GM06990 (cell line): Measurements from ENCODE around the gene TP53RK.

Source experiments
- DNase-seq: peaks from one replicate; pipeline ENCODE4 v3.0.0-alpha.2; 2011; ENCODE audit not compliant: insufficient read length; ENCODE audit errors: extremely low read depth
- H3K27me3 ChIP-seq: replicated peaks from 2 replicates; pipeline ENCODE4 v1.6.0; 2011; ENCODE audit warnings: low read length; ENCODE audit not compliant: control insufficient read depth, insufficient read depth
- H3K36me3 ChIP-seq: 2 replicates; pipeline ENCODE4 v1.5.1; 2011; ENCODE audit warnings: low read length; ENCODE audit not compliant: control insufficient read depth, insufficient read depth
- H3K4me3 ChIP-seq: replicated peaks from 2 replicates; pipeline ENCODE4 v1.5.1; 2011; ENCODE audit warnings: low read depth, mild to moderate bottlenecking, control low read depth, low read length
- TF ChIP-seq, protein P1 (sequence below): IDR thresholded peaks from 2 replicates; pipeline ENCODE4 v1.5.1; 2011; ENCODE audit warnings: low read length, control low read depth, mild to moderate bottlenecking, inconsistent platforms; ENCODE audit not compliant: insufficient read depth, poor library complexity, severe bottlenecking

TP53RK gene

GRCh38 chr20:46695892-46696291 is 6.6 kb upstream of the TP53RK start:
- DNase-seq: no peak
- TF ChIP-seq, protein P1, sequence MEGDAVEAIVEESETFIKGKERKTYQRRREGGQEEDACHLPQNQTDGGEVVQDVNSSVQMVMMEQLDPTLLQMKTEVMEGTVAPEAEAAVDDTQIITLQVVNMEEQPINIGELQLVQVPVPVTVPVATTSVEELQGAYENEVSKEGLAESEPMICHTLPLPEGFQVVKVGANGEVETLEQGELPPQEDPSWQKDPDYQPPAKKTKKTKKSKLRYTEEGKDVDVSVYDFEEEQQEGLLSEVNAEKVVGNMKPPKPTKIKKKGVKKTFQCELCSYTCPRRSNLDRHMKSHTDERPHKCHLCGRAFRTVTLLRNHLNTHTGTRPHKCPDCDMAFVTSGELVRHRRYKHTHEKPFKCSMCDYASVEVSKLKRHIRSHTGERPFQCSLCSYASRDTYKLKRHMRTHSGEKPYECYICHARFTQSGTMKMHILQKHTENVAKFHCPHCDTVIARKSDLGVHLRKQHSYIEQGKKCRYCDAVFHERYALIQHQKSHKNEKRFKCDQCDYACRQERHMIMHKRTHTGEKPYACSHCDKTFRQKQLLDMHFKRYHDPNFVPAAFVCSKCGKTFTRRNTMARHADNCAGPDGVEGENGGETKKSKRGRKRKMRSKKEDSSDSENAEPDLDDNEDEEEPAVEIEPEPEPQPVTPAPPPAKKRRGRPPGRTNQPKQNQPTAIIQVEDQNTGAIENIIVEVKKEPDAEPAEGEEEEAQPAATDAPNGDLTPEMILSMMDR: no peak
- H3K36me3 ChIP-seq: no peaks in the 10 kb centered on the region
- H3K4me3 ChIP-seq: no peak overlapping the region
- no peaks in the 10 kb centered on the region for H3K27me3 ChIP-seq

- Histone ChIP-seq H3K36me3 (no peaks in the 10 kb centered on the region), H3K27me3 (no peaks in the 10 kb centered on the region), H3K4me3 (no peak overlapping the region)
- TF ChIP-seq, protein P1: no peak
- DNase-seq: no peak
These were observed 5.2 kb upstream of the TP53RK start for GRCh38 chr20:46694484-46694883.

DNA sequence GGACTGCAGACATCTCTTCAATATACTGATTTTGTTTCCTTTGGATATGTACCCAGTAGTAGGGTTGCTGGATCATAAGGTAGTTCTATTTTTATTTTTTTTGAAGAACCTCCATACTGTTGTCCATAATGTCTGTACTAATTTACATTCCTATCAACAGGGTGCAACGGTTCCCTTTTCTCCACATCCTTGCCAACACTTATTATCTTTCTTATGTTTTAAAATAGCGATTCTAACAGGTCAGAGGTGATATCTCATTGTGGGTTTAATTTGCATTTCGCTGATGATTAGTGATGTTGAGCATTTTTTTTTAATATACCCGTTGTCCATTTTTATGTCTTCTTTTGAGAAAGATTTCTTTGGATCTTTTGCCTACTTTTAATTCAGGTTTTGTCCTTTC is 2.0 kb upstream of the TP53RK start:
- no peak for DNase-seq
- H3K4me3 ChIP-seq: no peak overlapping the region
- H3K36me3 ChIP-seq: no peaks in the 10 kb centered on the region
- TF ChIP-seq, protein P1: no peak
- H3K27me3 ChIP-seq: no peaks in the 10 kb centered on the region

DNA sequence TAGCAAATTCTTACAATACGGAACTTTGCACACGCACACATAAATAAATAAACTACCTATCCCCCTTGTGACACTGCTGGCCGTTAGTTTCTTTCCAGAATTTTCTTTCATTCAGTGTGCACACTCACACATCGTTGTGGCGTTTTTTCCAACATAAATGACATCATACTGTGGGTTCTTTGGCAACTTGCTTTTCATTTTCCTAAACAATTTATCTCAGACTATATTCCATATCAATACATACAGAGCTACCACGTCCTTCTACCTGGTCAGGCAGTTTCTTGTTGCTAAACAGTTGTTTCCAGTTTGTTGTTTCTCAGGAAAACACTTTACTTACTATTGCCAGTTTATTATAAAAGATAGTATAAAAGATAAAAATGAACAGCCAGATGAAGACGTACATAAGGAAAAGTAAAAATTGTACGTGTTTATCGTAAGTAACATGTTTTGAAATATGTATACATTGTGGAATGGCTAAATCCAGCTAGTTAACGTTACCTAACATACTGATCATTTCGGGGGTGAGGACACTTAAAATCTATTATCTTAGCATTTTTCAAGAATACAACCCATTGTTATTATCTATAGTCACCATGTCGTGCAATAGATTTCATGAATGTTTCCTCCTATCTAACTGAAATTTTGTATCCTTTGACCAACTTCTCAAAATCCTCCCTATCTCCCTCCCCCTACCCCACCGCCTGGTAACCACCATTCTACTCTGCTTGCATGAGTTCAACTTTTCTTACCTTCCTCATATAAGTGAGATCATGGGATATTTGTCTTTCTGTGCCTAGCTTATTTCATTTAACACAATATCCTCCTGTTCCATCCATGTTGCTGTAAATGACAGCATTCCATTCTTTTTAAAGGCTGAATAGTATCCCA is 1.2 kb upstream of the TP53RK start:
- no peak for DNase-seq
- H3K4me3 ChIP-seq: no peak overlapping the region; the same call in 1 of the 2 replicates
- TF ChIP-seq, protein P1: no peak
- H3K27me3 ChIP-seq: no peaks in the 10 kb centered on the region
- no peaks in the 10 kb centered on the region for H3K36me3 ChIP-seq

GRCh38 chr20:46689754-46690085 is 476 bp upstream of the TP53RK start:
- no peaks in the 10 kb centered on the region for H3K27me3 ChIP-seq
- DNase-seq: no peak
- TF ChIP-seq, protein P1: no peak
- no peaks in the 10 kb centered on the region for H3K36me3 ChIP-seq
- H3K4me3 ChIP-seq: peak overlapping the region; percentile 89
